HCT116 (cell line): ENCODE results near the gene CPNE5.

Experiments
- EGR1 ChIP-seq: IDR thresholded peaks from 2 replicates; pipeline ENCODE4 v1.6.1; 2012; ENCODE audit warnings: low read depth
- EZH2phosphoT487 ChIP-seq: fragments of 200-600 bp; IDR thresholded peaks from 2 replicates; pipeline ENCODE4 v1.6.1; 2018; ENCODE audit warnings: antibody characterized with exemption, borderline replicate concordance
- POLR2A ChIP-seq: IDR thresholded peaks from 2 replicates; pipeline ENCODE4 v1.7.0; 2011; ENCODE audit warnings: borderline replicate concordance; ENCODE audit not compliant: insufficient read depth, insufficient read length; ENCODE audit errors: extremely low read depth
- POLR2AphosphoS5 ChIP-seq: IDR thresholded peaks from 2 replicates; pipeline ENCODE4 v1.6.1; 2011; ENCODE audit warnings: mild to moderate bottlenecking, low read depth, low read length, moderate library complexity
- TF ChIP-seq, protein P1 (sequence below): IDR thresholded peaks from 2 replicates; pipeline ENCODE4 v1.6.1; 2012; ENCODE audit warnings: low read depth
- TF ChIP-seq, protein P2 (sequence below), 3 experiments: fragments of 200-600 bp in 1 of 3; sonication (generic) in 1 of 3; IDR thresholded peaks in 2 of 3; conservative IDR thresholded peaks in 1 of 3; 2 replicates each; pipeline ENCODE4 v1.5.1; 2012 to 2017; ENCODE audit warnings: low read depth in 2 of 3, low read length in 2 of 3, antibody characterized with exemption in 1 of 3, borderline replicate concordance in 1 of 3, control low read depth in 1 of 3, mild to moderate bottlenecking in 1 of 3, mixed read lengths in 1 of 3, mixed run types in 1 of 3, moderate library complexity in 1 of 3; ENCODE audit not compliant: insufficient read depth in 1 of 3

DNA sequence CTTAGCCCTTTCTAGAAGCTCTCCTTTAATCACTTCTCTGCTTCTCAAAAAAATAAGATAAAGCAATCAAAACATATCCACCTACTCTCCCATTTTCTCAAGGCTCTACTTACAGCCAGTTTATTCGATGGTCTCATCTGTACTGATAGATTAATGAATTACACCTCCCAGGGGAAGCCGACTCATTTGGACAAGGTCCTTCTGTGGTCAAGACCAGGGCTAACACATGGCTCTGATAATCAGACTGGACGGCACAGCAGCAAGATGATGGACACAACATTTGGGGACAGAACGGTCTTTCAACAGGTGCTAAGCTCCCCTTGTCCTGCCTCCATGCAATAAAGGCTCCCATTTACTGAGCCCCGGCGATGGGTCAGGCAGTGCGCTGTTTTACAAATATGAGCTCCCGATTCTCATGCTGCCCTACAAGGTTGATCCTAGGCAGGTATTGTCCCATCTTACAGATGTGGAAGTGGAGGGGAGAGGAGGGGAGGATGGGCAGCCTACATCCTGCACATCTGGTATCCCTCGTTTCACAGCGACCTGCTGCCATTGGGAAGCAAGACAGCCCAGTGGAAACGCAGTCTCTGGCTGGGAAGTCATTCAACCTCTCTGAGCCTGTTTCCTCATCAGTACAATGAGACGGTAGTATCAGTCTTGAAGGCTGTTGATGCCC lies 15.7 kb downstream of the CPNE5 start:
- TF ChIP-seq, protein P1, sequence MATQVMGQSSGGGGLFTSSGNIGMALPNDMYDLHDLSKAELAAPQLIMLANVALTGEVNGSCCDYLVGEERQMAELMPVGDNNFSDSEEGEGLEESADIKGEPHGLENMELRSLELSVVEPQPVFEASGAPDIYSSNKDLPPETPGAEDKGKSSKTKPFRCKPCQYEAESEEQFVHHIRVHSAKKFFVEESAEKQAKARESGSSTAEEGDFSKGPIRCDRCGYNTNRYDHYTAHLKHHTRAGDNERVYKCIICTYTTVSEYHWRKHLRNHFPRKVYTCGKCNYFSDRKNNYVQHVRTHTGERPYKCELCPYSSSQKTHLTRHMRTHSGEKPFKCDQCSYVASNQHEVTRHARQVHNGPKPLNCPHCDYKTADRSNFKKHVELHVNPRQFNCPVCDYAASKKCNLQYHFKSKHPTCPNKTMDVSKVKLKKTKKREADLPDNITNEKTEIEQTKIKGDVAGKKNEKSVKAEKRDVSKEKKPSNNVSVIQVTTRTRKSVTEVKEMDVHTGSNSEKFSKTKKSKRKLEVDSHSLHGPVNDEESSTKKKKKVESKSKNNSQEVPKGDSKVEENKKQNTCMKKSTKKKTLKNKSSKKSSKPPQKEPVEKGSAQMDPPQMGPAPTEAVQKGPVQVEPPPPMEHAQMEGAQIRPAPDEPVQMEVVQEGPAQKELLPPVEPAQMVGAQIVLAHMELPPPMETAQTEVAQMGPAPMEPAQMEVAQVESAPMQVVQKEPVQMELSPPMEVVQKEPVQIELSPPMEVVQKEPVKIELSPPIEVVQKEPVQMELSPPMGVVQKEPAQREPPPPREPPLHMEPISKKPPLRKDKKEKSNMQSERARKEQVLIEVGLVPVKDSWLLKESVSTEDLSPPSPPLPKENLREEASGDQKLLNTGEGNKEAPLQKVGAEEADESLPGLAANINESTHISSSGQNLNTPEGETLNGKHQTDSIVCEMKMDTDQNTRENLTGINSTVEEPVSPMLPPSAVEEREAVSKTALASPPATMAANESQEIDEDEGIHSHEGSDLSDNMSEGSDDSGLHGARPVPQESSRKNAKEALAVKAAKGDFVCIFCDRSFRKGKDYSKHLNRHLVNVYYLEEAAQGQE, result no peak
- no peak for TF ChIP-seq EZH2phosphoT487
- TF ChIP-seq, protein P2, sequence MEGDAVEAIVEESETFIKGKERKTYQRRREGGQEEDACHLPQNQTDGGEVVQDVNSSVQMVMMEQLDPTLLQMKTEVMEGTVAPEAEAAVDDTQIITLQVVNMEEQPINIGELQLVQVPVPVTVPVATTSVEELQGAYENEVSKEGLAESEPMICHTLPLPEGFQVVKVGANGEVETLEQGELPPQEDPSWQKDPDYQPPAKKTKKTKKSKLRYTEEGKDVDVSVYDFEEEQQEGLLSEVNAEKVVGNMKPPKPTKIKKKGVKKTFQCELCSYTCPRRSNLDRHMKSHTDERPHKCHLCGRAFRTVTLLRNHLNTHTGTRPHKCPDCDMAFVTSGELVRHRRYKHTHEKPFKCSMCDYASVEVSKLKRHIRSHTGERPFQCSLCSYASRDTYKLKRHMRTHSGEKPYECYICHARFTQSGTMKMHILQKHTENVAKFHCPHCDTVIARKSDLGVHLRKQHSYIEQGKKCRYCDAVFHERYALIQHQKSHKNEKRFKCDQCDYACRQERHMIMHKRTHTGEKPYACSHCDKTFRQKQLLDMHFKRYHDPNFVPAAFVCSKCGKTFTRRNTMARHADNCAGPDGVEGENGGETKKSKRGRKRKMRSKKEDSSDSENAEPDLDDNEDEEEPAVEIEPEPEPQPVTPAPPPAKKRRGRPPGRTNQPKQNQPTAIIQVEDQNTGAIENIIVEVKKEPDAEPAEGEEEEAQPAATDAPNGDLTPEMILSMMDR (IDR thresholded peaks at IDR 0.05 in 2 of 3, conservative IDR thresholded peaks at IDR 0.05 in 1 of 3; ENCODE audit: borderline replicate concordance in 1 of 3, insufficient read depth in 1 of 3, low read depth in 2 of 3, low read length in 2 of 3), result no peak
- TF ChIP-seq EGR1, result no peak
- no peak for TF ChIP-seq POLR2A
- no peak for TF ChIP-seq POLR2AphosphoS5
